ENCODE measurements around the gene CAP1. TPM values are rescaled to one million over a fixed set of nuclear protein-coding genes. Genes with fewer than 3 reads are reported as not detected.

The CAP1 gene
- total and polyA plus RNA-seq, 9 of the 15 experiments (the other 6 are each of a cell fraction or from before 2014, with no cell fraction given) = 230 to 658 (median 281) TPM

DNA sequence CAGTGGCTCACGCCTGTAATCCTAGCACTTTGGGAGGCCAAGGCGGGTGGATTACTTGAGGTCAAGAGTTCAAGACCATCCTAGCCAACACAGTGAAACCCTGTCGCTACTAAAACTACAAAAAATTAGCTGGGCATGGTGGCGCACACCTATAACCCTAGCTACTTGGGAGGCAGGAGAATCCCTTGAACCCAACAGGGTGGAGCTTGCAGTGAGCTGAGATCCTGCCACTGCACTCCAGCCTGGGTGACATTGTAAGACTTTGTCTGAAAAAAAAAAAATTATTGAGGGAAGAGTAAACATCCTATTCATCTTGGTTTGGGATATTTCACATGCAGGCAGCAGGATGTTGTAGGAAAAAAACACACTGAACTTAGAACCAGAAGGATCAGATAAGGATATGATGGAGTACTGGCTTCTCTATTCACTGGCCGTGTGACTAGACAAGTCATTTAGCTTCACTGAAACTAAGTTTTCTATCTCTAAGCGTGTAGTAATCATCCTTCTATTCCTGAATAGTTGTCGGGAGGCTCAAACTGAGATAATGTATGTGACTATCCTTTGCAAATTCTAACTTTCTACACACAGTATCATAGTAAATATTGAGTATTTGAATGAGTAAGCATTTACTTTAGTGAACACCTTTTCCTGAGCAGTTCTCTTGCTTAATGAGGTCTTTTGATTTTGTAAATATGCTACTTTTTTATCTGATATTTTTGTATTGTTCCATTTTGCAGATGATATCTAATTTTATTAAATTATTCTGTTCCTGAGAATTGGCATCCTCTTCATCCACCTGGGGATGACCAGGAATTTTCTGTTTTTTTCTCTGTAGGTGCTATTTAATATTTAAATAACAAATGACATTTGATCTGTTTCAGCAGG, 18.2 kb downstream of the CAP1 start (continued):
- TF ChIP-seq, protein P1, sequence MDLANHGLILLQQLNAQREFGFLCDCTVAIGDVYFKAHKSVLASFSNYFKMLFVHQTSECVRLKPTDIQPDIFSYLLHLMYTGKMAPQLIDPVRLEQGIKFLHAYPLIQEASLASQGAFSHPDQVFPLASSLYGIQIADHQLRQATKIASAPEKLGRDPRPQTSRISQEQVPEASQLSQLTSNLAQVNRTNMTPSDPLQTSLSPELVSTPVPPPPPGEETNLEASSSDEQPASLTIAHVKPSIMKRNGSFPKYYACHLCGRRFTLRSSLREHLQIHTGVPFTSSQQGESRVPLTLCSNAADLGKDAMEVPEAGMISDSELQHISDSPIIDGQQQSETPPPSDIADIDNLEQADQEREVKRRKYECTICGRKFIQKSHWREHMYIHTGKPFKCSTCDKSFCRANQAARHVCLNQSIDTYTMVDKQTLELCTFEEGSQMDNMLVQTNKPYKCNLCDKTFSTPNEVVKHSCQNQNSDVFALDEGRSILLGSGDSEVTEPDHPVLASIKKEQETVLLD (IDR thresholded peaks at IDR 0.05) = no peak
- TF ChIP-seq ZNF217 (CRISPR knock-in tag; IDR thresholded peaks at IDR 0.05) (no peak), ZNF444 (CRISPR knock-in tag; IDR thresholded peaks at IDR 0.05) (no peak), CREBBP (IDR thresholded peaks at IDR 0.05; ENCODE audit: low read depth, low read length) (no peak), ID3 (CRISPR knock-in tag; IDR thresholded peaks at IDR 0.05) (no peak), ID3 (tag; IDR thresholded peaks at IDR 0.05) (no peak), IFI16 (CRISPR knock-in tag; IDR thresholded peaks at IDR 0.05) (no peak), ADNP (tag; IDR thresholded peaks at IDR 0.05) (peak; percentile 90; the same call in 1 of the 2 replicates), RBM17 (IDR thresholded peaks at IDR 0.05; ENCODE audit: borderline replicate concordance, low read depth, low read length) (no peak), TEAD4 (IDR thresholded peaks at IDR 0.05; ENCODE audit: low read length) (no peak), TEAD4 (CRISPR knock-in tag; IDR thresholded peaks at IDR 0.05; ENCODE audit: borderline replicate concordance) (no peak), PTRF (tag; IDR thresholded peaks at IDR 0.05) (peak; percentile 35), SMAD1 (IDR thresholded peaks at IDR 0.05; ENCODE audit: low read depth, low read length, partially characterized antibody) (no peak), ZNF311 (CRISPR knock-in tag; IDR thresholded peaks at IDR 0.05) (no peak), CTBP1 (IDR thresholded peaks at IDR 0.05; ENCODE audit: borderline replicate concordance) (no peak), TAF9B (IDR thresholded peaks at IDR 0.05; ENCODE audit: partially characterized antibody) (no peak), TCF15 (CRISPR knock-in tag; IDR thresholded peaks at IDR 0.05) (no peak), SOX6 (IDR thresholded peaks at IDR 0.05) (peak; percentile 53; the same call in 1 of the 2 replicates), SRSF1 (IDR thresholded peaks at IDR 0.05; ENCODE audit: low read depth, low read length) (no peak), TEAD1 (CRISPR knock-in tag; IDR thresholded peaks at IDR 0.05) (no peak), NFIC (IDR thresholded peaks at IDR 0.05) (no peak), BCL6 (CRISPR knock-in tag; IDR thresholded peaks at IDR 0.05) (no peak; the same call in 1 of the 2 replicates), TBL1XR1 (IDR thresholded peaks at IDR 0.05; ENCODE audit: low read length in 2 of 2) (no peak)
- TF ChIP-seq, protein P2, sequence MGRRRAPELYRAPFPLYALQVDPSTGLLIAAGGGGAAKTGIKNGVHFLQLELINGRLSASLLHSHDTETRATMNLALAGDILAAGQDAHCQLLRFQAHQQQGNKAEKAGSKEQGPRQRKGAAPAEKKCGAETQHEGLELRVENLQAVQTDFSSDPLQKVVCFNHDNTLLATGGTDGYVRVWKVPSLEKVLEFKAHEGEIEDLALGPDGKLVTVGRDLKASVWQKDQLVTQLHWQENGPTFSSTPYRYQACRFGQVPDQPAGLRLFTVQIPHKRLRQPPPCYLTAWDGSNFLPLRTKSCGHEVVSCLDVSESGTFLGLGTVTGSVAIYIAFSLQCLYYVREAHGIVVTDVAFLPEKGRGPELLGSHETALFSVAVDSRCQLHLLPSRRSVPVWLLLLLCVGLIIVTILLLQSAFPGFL (CRISPR knock-in tag; IDR thresholded peaks at IDR 0.05) = no peak
- TF ChIP-seq, protein P3, sequence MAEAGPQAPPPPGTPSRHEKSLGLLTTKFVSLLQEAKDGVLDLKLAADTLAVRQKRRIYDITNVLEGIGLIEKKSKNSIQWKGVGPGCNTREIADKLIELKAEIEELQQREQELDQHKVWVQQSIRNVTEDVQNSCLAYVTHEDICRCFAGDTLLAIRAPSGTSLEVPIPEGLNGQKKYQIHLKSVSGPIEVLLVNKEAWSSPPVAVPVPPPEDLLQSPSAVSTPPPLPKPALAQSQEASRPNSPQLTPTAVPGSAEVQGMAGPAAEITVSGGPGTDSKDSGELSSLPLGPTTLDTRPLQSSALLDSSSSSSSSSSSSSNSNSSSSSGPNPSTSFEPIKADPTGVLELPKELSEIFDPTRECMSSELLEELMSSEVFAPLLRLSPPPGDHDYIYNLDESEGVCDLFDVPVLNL (CRISPR knock-in tag; IDR thresholded peaks at IDR 0.05; ENCODE audit: low read depth) = no peak; the same call in 1 of the 2 replicates
